T47D (cell line): ENCODE measurements around the gene TMEM202.
"Not testable (repeated sequence)": the region's sequence is repeated elsewhere in the genome, so short reads cannot be mapped to it uniquely, and the experiment has no call there.

Experiments
- DNase-seq, 2 experiments: peaks; one replicate each; pipeline versions ENCODE4 v3.0.0 to v3.0.0-alpha.2; 2011 to 2012; ENCODE audit warnings: low read depth in 1 of 2, low spot score in 1 of 2
- JUND ChIP-seq: IDR thresholded peaks from 2 replicates; pipeline ENCODE4 v1.6.1; 2012; ENCODE audit warnings: low read depth
- in situ Hi-C: cut with HindIII; loops from 2 replicates; pipeline ENCODE4 v1.10.0; 2016; ENCODE audit warnings: low sequenced_read_pairs, low pct_unique_long_range_greater_than_20kb

TMEM202 gene

GRCh38 chr15:72377331-72377730 is 20.8 kb upstream of the TMEM202 start:
- in situ Hi-C loops, result no loop called here
- no peak for DNase-seq
- TF ChIP-seq JUND, result no peak

- in situ Hi-C loops, DNase-seq: not testable (repeated sequence)
Measured at GRCh38 chr15:72379106-72379505, 19.0 kb upstream of the TMEM202 start.

DNA sequence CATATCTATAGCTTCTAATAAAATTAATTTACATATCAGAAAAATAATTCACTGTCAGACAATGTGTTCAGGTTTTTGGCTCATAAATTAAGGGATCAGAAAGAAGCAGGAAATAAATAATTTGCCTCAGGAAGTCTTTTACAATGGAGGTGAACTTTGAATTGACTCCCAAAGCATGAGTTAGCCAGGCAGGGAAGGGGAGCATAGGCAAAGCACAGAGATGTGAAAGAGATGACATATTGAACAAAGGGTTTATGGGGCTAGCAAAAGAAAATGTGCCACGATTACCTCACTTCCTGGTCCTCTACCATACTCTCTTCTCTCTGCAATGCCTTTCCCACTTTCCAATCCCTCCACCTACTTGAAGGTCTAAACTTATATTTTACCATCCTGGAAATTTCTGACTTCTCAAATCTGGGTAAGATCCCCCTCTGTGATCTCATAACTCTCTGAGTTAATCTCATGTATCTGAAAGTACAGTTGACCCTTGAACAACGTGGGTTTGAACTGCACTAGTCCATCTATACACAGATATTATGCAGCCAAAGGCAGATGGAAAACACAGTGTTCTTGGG is 18.2 kb upstream of the TMEM202 start:
- TF ChIP-seq JUND, result no peak
- in situ Hi-C loops, result no loop called here
- DNase-seq, result no peak

DNA sequence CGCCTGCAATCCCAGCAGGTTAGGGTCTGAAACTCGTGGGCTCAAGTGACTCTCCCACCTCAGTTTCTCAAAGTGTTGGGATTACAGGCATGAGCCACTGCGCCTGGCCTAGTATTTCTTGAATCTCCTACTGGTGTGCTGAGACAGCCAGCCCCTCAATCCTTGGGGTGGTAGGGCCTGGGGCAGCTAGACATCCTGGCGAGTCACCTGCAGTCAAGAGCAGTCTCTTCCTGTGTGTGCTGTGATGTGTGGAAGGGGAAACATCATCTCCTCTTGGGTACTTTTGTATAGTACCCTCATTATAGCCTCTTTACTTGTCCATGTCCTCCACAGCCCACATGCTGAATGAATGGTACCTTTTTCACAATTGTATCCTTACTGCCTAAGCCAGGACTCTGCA is 17.4 kb upstream of the TMEM202 start:
- TF ChIP-seq JUND, result no peak
- DNase-seq, result no peak
- in situ Hi-C loops, result no loop called here

- in situ Hi-C loops, result no loop called here
- TF ChIP-seq JUND, result no peak
- peak in 1 of 2 experiments; percentile 75 for DNase-seq
Measured at GRCh38 chr15:72382146-72382545, 16.0 kb upstream of the TMEM202 start.

DNA sequence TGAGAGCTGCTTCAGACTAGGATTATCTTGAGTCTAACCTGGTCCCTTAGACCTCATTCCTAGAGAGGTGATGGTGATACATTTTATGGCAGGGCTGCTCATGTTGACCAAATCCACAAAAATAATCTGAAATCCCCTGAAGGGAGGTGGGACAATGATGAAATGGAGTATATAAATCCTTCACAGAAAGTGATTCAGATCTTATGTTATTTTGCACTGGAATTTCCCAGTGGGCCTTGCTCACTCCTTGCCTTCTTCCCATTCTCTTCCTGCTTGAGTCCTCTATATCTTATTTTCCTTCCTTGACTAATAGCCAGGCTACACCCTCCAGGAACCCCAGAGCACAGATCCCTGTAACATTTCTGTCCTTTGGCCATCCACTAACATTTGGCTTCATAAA is 10.4 kb upstream of the TMEM202 start:
- no peak for TF ChIP-seq JUND
- in situ Hi-C loops, result no loop called here
- DNase-seq, result no peak

DNA sequence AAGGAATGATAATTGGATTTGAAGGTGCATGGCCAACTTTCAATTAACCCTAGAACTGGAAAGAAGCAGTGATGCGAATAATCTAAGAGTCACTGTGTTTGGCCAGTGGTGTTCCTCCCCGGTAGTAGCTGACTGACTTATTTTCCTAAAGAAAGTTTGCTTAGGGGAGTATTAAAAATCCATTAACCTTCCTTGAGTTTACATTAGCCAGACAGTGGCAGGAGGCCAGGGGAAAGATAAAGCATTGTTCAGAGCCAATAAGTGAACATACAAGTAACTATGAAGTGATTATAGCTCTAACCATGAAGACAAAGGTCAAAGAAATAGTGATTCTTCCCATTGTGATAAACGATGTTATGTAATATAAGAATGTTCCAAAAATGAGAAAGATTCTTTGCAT is 8.9 kb upstream of the TMEM202 start:
- no peak for DNase-seq
- no peak for TF ChIP-seq JUND
- in situ Hi-C loops, result no loop called here

- DNase-seq, in situ Hi-C loops: not testable (repeated sequence)
Measured at GRCh38 chr15:72396331-72396730, 1.8 kb upstream of the TMEM202 start.

GRCh38 chr15:72398648-72399047 is 543 bp downstream of the TMEM202 start:
- no peak for DNase-seq
- in situ Hi-C loops, result no loop called here
- TF ChIP-seq JUND, result no peak

- TF ChIP-seq JUND, result no peak
- in situ Hi-C loops, result no loop called here
Measured at GRCh38 chr15:72402726-72403125, 4.6 kb downstream of the TMEM202 start.

GRCh38 chr15:72404356-72404755 is 6.3 kb downstream of the TMEM202 start:
- in situ Hi-C loops, result no loop called here
- no peak for DNase-seq
- TF ChIP-seq JUND, result no peak

More at GRCh38 chr15:72402726-72403125, 4.6 kb downstream of the TMEM202 start:
- DNase-seq, result no peak

- DNase-seq, result no peak
- no peak for TF ChIP-seq JUND
- in situ Hi-C loops, result no loop called here
Measured at GRCh38 chr15:72404841-72405240, 6.7 kb downstream of the TMEM202 start.

DNA sequence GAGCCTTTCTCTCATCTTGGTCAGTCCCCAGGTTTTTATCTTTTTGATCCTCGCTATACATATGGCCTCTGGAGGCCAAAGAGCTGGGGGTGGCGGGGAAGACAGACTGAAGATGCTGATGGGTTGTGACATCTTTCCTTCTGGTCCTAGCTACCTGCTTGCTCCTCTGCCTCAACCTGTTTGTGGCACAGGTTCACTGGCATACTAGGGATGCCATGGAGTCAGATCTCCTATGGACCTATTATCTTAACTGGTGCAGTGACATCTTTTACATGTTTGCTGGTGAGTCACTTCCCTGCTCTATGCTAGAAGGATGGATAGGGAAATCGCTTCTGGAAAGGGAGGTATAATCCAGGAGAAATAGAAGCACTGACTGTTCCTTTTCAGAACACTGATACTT is 8.8 kb downstream of the TMEM202 start:
- no peak for DNase-seq
- TF ChIP-seq JUND, result no peak
- in situ Hi-C loops, result no loop called here

GRCh38 chr15:72411111-72411510 is 13.0 kb downstream of the TMEM202 start:
- in situ Hi-C loops, result no loop called here
- DNase-seq, result no peak
- TF ChIP-seq JUND, result no peak

GRCh38 chr15:72411544-72411943 is 13.4 kb downstream of the TMEM202 start:
- in situ Hi-C loops, result no loop called here
- TF ChIP-seq JUND, result no peak
- no peak for DNase-seq

GRCh38 chr15:72413337-72413736 is 15.2 kb downstream of the TMEM202 start:
- in situ Hi-C loops, DNase-seq: not testable (repeated sequence)
